ENCODE measurements around the gene AMBRA1. TPM values are rescaled to one million over a fixed set of nuclear protein-coding genes. Genes with fewer than 3 reads are reported as not detected.

Gene AMBRA1
- total RNA-seq, 3 donors from 2014 or later (not counting 1 experiment from before 2014, with no cell fraction given): 41.3 to 52.7 (median 46.2) TPM

DNA sequence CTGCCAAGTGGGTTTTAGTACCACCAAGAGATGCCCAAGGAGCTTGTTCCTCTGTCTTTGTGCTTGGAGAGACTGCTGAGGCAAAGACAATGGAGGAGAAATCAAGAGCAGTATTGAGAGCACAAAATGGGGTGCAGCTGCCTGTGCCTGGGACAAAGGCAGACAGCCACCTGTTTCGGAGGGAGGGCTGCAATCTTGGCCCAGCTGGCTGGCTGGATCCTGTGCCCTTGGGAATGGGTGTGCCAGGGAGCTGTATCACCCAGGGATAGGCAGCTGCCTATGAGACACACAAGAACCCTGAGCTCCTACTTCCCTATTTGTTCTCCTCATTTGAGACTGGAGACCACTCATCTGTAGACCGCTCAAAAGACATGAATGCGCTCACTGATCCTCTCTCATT is 178.9 kb downstream of the AMBRA1 start:
- H3K36me3 Mint-ChIP-seq: peaks cover 16% of the 10 kb centered on the region
- H3K4me1 Mint-ChIP-seq: no peaks in the 10 kb centered on the region
- H3K27me3 Mint-ChIP-seq (ENCODE audit: low read depth in 2 of 2): no peaks in the 10 kb centered on the region
- intact Hi-C loops (cut with micrococcal nuclease): no loop called here
- no peak overlapping the region for H3K27ac ChIP-seq (ENCODE audit: low read length)
- H3K9me3 Mint-ChIP-seq: no peaks in the 10 kb centered on the region
- H3K27me3 ChIP-seq (ENCODE audit: control insufficient read depth, insufficient read depth, low read length): no peaks in the 10 kb centered on the region
- H3K4me1 ChIP-seq (ENCODE audit: control insufficient read depth, insufficient read depth, low read length): no peaks in the 10 kb centered on the region
- no peak for ATAC-seq
- 67% methylated on average over 3 of the region's 3 CpGs for WGBS (ENCODE audit: insufficient coverage)
- no peak overlapping the region for H3K4me3 Mint-ChIP-seq
- no peaks in the 10 kb centered on the region for H3K9me3 ChIP-seq (ENCODE audit: control insufficient read depth, insufficient read depth, low read length)
- TF ChIP-seq, protein P1, sequence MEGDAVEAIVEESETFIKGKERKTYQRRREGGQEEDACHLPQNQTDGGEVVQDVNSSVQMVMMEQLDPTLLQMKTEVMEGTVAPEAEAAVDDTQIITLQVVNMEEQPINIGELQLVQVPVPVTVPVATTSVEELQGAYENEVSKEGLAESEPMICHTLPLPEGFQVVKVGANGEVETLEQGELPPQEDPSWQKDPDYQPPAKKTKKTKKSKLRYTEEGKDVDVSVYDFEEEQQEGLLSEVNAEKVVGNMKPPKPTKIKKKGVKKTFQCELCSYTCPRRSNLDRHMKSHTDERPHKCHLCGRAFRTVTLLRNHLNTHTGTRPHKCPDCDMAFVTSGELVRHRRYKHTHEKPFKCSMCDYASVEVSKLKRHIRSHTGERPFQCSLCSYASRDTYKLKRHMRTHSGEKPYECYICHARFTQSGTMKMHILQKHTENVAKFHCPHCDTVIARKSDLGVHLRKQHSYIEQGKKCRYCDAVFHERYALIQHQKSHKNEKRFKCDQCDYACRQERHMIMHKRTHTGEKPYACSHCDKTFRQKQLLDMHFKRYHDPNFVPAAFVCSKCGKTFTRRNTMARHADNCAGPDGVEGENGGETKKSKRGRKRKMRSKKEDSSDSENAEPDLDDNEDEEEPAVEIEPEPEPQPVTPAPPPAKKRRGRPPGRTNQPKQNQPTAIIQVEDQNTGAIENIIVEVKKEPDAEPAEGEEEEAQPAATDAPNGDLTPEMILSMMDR (IDR thresholded peaks at IDR 0.05): no peak
- no peak overlapping the region for H3K4me3 ChIP-seq (ENCODE audit: low read length)
- peak overlapping the region in 1 of 2 donors; percentile 63 for H3K27ac Mint-ChIP-seq
- DNase-seq: no peak
- H3K36me3 ChIP-seq (ENCODE audit: control insufficient read depth, insufficient read depth, low read length): peaks cover 43% of the 10 kb centered on the region

DNA sequence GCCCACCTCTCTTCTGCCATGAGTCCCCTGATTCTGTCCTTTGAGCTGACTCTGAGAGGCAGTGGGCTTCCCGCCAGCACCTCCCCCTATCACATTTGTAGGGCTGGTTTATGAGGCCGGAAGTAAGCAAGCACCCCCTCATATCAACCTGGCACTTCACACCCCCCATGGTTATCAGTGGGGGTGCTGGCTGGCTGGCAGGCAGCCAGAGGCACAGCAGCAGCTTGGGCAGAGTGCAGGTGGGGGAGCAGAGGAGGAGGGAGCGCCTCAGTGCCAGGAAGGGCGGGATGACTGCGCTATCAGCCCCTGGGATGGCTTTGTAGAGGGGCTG is 179.4 kb downstream of the AMBRA1 start:
- intact Hi-C loops (cut with micrococcal nuclease): no loop called here
- Histone ChIP-seq H3K4me1 (ENCODE audit: control insufficient read depth, insufficient read depth, low read length) (no peaks in the 10 kb centered on the region), H3K36me3 (ENCODE audit: control insufficient read depth, insufficient read depth, low read length) (peaks cover 47% of the 10 kb centered on the region), H3K9me3 (ENCODE audit: control insufficient read depth, insufficient read depth, low read length) (no peaks in the 10 kb centered on the region), H3K27ac (ENCODE audit: low read length) (no peak overlapping the region), H3K27me3 (ENCODE audit: control insufficient read depth, insufficient read depth, low read length) (no peaks in the 10 kb centered on the region), H3K4me3 (ENCODE audit: low read length) (no peak overlapping the region)
- Mint-ChIP-seq H3K4me3 (no peak overlapping the region), H3K27ac (no peak overlapping the region), H3K4me1 (no peaks in the 10 kb centered on the region), H3K9me3 (no peaks in the 10 kb centered on the region), H3K27me3 (ENCODE audit: low read depth in 2 of 2) (no peaks in the 10 kb centered on the region), H3K36me3 (peaks cover 16% of the 10 kb centered on the region)
- TF ChIP-seq, protein P1 (IDR thresholded peaks at IDR 0.05): no peak
- ATAC-seq (no peak), DNase-seq (peak in 1 of 2 donors; percentile 52)
- 96% methylated on average over 5 of the region's 5 CpGs for whole genome bisulfite sequencing (ENCODE audit: insufficient coverage)

- H3K9me3 ChIP-seq (ENCODE audit: control insufficient read depth, insufficient read depth, low read length): no peaks in the 10 kb centered on the region
- DNase-seq (peak in 1 of 2 donors; percentile 46), ATAC-seq (no peak)
- H3K4me3 ChIP-seq (ENCODE audit: low read length): no peak overlapping the region
- H3K4me1 ChIP-seq (ENCODE audit: control insufficient read depth, insufficient read depth, low read length): no peaks in the 10 kb centered on the region
- Mint-ChIP-seq H3K27ac (no peak overlapping the region), H3K9me3 (no peaks in the 10 kb centered on the region), H3K27me3 (ENCODE audit: low read depth in 2 of 2) (no peaks in the 10 kb centered on the region), H3K4me3 (no peak overlapping the region), H3K4me1 (no peaks in the 10 kb centered on the region), H3K36me3 (peaks cover 16% of the 10 kb centered on the region)
- H3K36me3 ChIP-seq (ENCODE audit: control insufficient read depth, insufficient read depth, low read length): peaks cover 49% of the 10 kb centered on the region
- TF ChIP-seq, protein P1 (IDR thresholded peaks at IDR 0.05): no peak
- 88% methylated on average over 9 of the region's 9 CpGs for WGBS (ENCODE audit: insufficient coverage)
- H3K27ac ChIP-seq (ENCODE audit: low read length): no peak overlapping the region
- intact Hi-C loops (cut with micrococcal nuclease): no loop called here
- H3K27me3 ChIP-seq (ENCODE audit: control insufficient read depth, insufficient read depth, low read length): no peaks in the 10 kb centered on the region
Measured at GRCh38 chr11:46413760-46414465, 179.9 kb downstream of the AMBRA1 start.

GRCh38 chr11:46410021-46410420 is 183.8 kb downstream of the AMBRA1 start:
- 96% methylated on average over 3 of the region's 5 CpGs for WGBS (ENCODE audit: insufficient coverage)

More at GRCh38 chr11:46410021-46410420, 183.8 kb downstream of the AMBRA1 start:
- Mint-ChIP-seq H3K36me3 (no peaks in the 10 kb centered on the region), H3K27me3 (ENCODE audit: low read depth in 2 of 2) (no peaks in the 10 kb centered on the region), H3K9me3 (no peaks in the 10 kb centered on the region), H3K27ac (peak overlapping the region in 1 of 2 donors; percentile 48), H3K4me3 (no peak overlapping the region), H3K4me1 (no peaks in the 10 kb centered on the region)
- no peak for DNase-seq
- H3K9me3 ChIP-seq (ENCODE audit: control insufficient read depth, insufficient read depth, low read length): no peaks in the 10 kb centered on the region
- intact Hi-C loops (cut with micrococcal nuclease): no loop called here
- no peak overlapping the region for H3K4me3 ChIP-seq (ENCODE audit: low read length)
- H3K4me1 ChIP-seq (ENCODE audit: control insufficient read depth, insufficient read depth, low read length): no peaks in the 10 kb centered on the region
- ATAC-seq: no peak
- H3K27me3 ChIP-seq (ENCODE audit: control insufficient read depth, insufficient read depth, low read length): no peaks in the 10 kb centered on the region
- peaks cover 43% of the 10 kb centered on the region for H3K36me3 ChIP-seq (ENCODE audit: control insufficient read depth, insufficient read depth, low read length)
- TF ChIP-seq, protein P1 (IDR thresholded peaks at IDR 0.05): no peak
- H3K27ac ChIP-seq (ENCODE audit: low read length): no peak overlapping the region

All from natural killer cell (primary cell).